Vagina (tissue), 2 donors: ENCODE data around the gene FOXO3.

ENCODE experiments used
- POLR2A ChIP-seq, 2 donors: fragments of 450-650 bp; IDR thresholded peaks; one replicate each; pipeline ENCODE4 v1.6.1; 2017; ENCODE audit warnings: antibody characterized with exemption in 2 of 2, mild to moderate bottlenecking in 2 of 2, moderate library complexity in 2 of 2
- TF ChIP-seq, protein P1 (sequence below), 3 experiments: fragments of 450-650 bp in 2 of 3; fragments of 200-600 bp in 1 of 3; sonication (generic) in 1 of 3; IDR thresholded peaks; one replicate each; pipeline ENCODE4 v1.5.1; 2017 to 2019; ENCODE audit warnings: antibody characterized with exemption in 3 of 3, mild to moderate bottlenecking in 2 of 3, moderate library complexity in 2 of 3

- TF ChIP-seq, protein P1, sequence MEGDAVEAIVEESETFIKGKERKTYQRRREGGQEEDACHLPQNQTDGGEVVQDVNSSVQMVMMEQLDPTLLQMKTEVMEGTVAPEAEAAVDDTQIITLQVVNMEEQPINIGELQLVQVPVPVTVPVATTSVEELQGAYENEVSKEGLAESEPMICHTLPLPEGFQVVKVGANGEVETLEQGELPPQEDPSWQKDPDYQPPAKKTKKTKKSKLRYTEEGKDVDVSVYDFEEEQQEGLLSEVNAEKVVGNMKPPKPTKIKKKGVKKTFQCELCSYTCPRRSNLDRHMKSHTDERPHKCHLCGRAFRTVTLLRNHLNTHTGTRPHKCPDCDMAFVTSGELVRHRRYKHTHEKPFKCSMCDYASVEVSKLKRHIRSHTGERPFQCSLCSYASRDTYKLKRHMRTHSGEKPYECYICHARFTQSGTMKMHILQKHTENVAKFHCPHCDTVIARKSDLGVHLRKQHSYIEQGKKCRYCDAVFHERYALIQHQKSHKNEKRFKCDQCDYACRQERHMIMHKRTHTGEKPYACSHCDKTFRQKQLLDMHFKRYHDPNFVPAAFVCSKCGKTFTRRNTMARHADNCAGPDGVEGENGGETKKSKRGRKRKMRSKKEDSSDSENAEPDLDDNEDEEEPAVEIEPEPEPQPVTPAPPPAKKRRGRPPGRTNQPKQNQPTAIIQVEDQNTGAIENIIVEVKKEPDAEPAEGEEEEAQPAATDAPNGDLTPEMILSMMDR (IDR thresholded peaks at IDR 0.05), result no peak
- no peak for TF ChIP-seq POLR2A (IDR thresholded peaks at IDR 0.05)
These were observed 172.3 kb downstream of the FOXO3 start for GRCh38 chr6:108733051-108733450.
